GM12878 (cell line): ENCODE data around the gene NLRP6. TPM values are rescaled to one million over a fixed set of nuclear protein-coding genes. Genes with fewer than 3 reads are reported as not detected.

ENCODE experiments used
- ATAC-seq: fragments of 200-7000 bp; cut with Tn5 transposase; 3 replicates; pipeline ENCODE4 v1.9.1; 2020; ENCODE audit warnings: mild to moderate bottlenecking, moderate library complexity
- BruUV-seq: library from RNA; stranded (reverse); fragments of 400-500 nt; replicated peaks from 2 replicates; lab custom pipeline; 2021; lab: Mats Ljungman, UMichigan
- CTCF ChIA-PET: fragments of 300-600 bp; sonication (Branson Sonifier 250); formaldehyde crosslinking; extraction: SDS; loops from one replicate; lab custom pipeline; 2021; ENCODE audit warnings: inconsistent platforms; lab: Yijun Ruan, JAX
- POLR2A ChIA-PET: fragments of 350-600 bp; formaldehyde crosslinking; extraction: SDS; loops from one replicate; lab custom pipeline; 2021; ENCODE audit warnings: inconsistent platforms; lab: Charles Lee
- RAD21 ChIA-PET: fragments of 300-600 bp; sonication (Branson Sonifier 250); formaldehyde crosslinking; loops from one replicate; lab custom pipeline; 2023; ENCODE audit warnings: antibody characterized with exemption; ENCODE audit not compliant: unreplicated experiment; lab: Charles Lee
- SMC1A ChIA-PET: fragments of 300-600 bp; sonication (Branson Sonifier 250); formaldehyde crosslinking; loops from one replicate; lab custom pipeline; 2023; ENCODE audit not compliant: unreplicated experiment, uncharacterized antibody; lab: Charles Lee
- DNase-seq: peaks from one replicate; pipeline ENCODE4 v3.0.0-alpha.2; 2011; ENCODE audit warnings: low read depth, low spot score
- FAIRE-seq: peaks from 3 replicates; lab custom pipeline; 2011; peaks lifted over from hg19 to GRCh38; lab: Jason Lieb, UNC
- H2AFZ ChIP-seq: 2 replicates; pipeline ENCODE4 v1.6.0; 2011; ENCODE audit warnings: low read depth, low read length, control low read depth; ENCODE audit not compliant: control insufficient read depth
- H3K27ac ChIP-seq: 2 replicates; pipeline ENCODE4 v1.5.1; 2011; ENCODE audit warnings: control low read depth; ENCODE audit not compliant: control insufficient read depth, insufficient read depth
- H3K27me3 ChIP-seq, 2 experiments: replicated peaks in 1 of 2; 2 replicates each; pipeline versions ENCODE4 v1.6.0 to v1.6.1; 2011; ENCODE audit warnings: low read length in 1 of 2; ENCODE audit not compliant: control insufficient read depth in 2 of 2, insufficient read depth in 2 of 2
- H3K36me3 ChIP-seq, 2 experiments: 2 replicates each; pipeline ENCODE4 v1.5.1; 2011; ENCODE audit warnings: low read length in 1 of 2; ENCODE audit not compliant: control insufficient read depth in 2 of 2, insufficient read depth in 2 of 2
- H3K4me1 ChIP-seq: 2 replicates; pipeline ENCODE4 v1.6.1; 2011; ENCODE audit warnings: mild to moderate bottlenecking, low read length, moderate library complexity, mixed read lengths; ENCODE audit not compliant: control insufficient read depth, insufficient read depth
- H3K4me2 ChIP-seq: 2 replicates; pipeline ENCODE4 v1.6.0; 2011; ENCODE audit warnings: control low read depth; ENCODE audit not compliant: control insufficient read depth, insufficient read depth
- H3K4me3 ChIP-seq: fragments of 200-600 bp; sonication (generic); 2 replicates; pipeline ENCODE4 v1.5.1; 2016
- H3K79me2 ChIP-seq: 2 replicates; pipeline ENCODE4 v1.6.0; 2011; ENCODE audit warnings: low read length; ENCODE audit not compliant: control insufficient read depth, insufficient read depth
- H3K9ac ChIP-seq: 2 replicates; pipeline ENCODE4 v1.8.0; 2011; ENCODE audit warnings: low read length, control low read depth, mixed read lengths; ENCODE audit not compliant: control insufficient read depth, insufficient read depth
- H3K9me3 ChIP-seq: replicated peaks from 3 replicates; pipeline ENCODE4 v1.5.1; 2011; ENCODE audit warnings: mild to moderate bottlenecking, low read length; ENCODE audit not compliant: control insufficient read depth, insufficient read depth
- H4K20me1 ChIP-seq: 2 replicates; pipeline ENCODE4 v1.6.0; 2011; ENCODE audit not compliant: control insufficient read depth, insufficient read depth
- FOS ChIP-seq: IDR thresholded peaks from 3 replicates; pipeline ENCODE4 v1.6.1; 2011; ENCODE audit warnings: borderline replicate concordance; ENCODE audit not compliant: insufficient read length; ENCODE audit errors: extremely low read depth
- HDGF ChIP-seq: fragments of 450-650 bp; IDR thresholded peaks from 2 replicates; pipeline ENCODE4 v1.6.1; 2016; ENCODE audit warnings: antibody characterized with exemption
- MYC ChIP-seq: IDR thresholded peaks from 2 replicates; pipeline ENCODE4 v1.6.1; 2011; ENCODE audit warnings: mild to moderate bottlenecking, low read length, moderate library complexity, inconsistent platforms; ENCODE audit not compliant: insufficient read depth, insufficient replicate concordance, insufficient read length, severe bottlenecking
- NBN ChIP-seq: fragments of 450-650 bp; IDR thresholded peaks from 2 replicates; pipeline ENCODE4 v1.6.1; 2016
- POU2F2 ChIP-seq: IDR thresholded peaks from 3 replicates; pipeline ENCODE4 v1.6.1; 2011; ENCODE audit warnings: low read depth, mild to moderate bottlenecking, low read length, borderline replicate concordance
- RAD21 ChIP-seq: IDR thresholded peaks from 2 replicates; pipeline ENCODE4 v1.6.1; 2011; ENCODE audit warnings: mild to moderate bottlenecking, low read depth, low read length, moderate library complexity; ENCODE audit not compliant: insufficient read depth
- RELA ChIP-seq: fragments of 450-650 bp; IDR thresholded peaks from 2 replicates; pipeline ENCODE4 v1.8.0; 2014; ENCODE audit warnings: borderline replicate concordance; ENCODE audit not compliant: partially characterized antibody
- SMC3 ChIP-seq: IDR thresholded peaks from 2 replicates; pipeline ENCODE4 v1.6.1; 2011; ENCODE audit warnings: low read length, improper control_type of control experiment, borderline replicate concordance
- TCF3 ChIP-seq: IDR thresholded peaks from 2 replicates; pipeline ENCODE4 v1.6.1; 2012; ENCODE audit warnings: low read depth, mild to moderate bottlenecking, low read length, borderline replicate concordance; ENCODE audit not compliant: insufficient read depth
- ZNF384 ChIP-seq: IDR thresholded peaks from 2 replicates; pipeline ENCODE4 v1.6.1; 2012; ENCODE audit warnings: low read depth, mild to moderate bottlenecking, low read length, improper control_type of control experiment, borderline replicate concordance
- WGBS: methylation state at CpG from one replicate; pipeline ENCODE4 v1.1.6; 2016; ENCODE audit warnings: low lambda C conversion rate; ENCODE audit not compliant: insufficient replicate concordance, insufficient coverage; ENCODE audit errors: missing lambda C conversion rate; 5-methylcytosine and 5-hydroxymethylcytosine counted together
- in situ Hi-C: fragments of 300-500 bp; cut with MboI; formaldehyde crosslinking; loops from 9 replicates; pipeline ENCODE4 v1.14.3; 2018; ENCODE audit warnings: mixed read lengths
- intact Hi-C: fragments of 100-400 bp; cut with micrococcal nuclease; formaldehyde crosslinking; loops from one replicate; pipeline ENCODE4 v1.14.2; 2022; ENCODE audit not compliant: unreplicated experiment
- polyA plus RNA-seq, 11 experiments: library from polyadenylated mRNA; depleted of rRNA in 4 of 11; unstranded in 6 of 11; stranded (reverse) in 5 of 11; fragments of >200 nt; fragmentation: Nextera tagmentation in 4 of 11; fragmentation: Illumina TruSeq in 1 of 11; extraction: Ambion mirVana in 4 of 11; extraction: Trizol in 1 of 11; gene quantifications; 1 replicate in 1 of 11; 2 replicates in 10 of 11; pipeline versions ENCODE4 v1.2.1 to v1.2.3, GENCODE V29; 2011 to 2016; ENCODE audit warnings: inconsistent platforms in 2 of 11, missing spikeins in 2 of 11, low read depth in 1 of 11
- total RNA-seq, 4 experiments: library from RNA; depleted of rRNA in 3 of 4; stranded (reverse); fragments of >200 nt in 3 of 4; fragmentation: Illumina TruSeq in 1 of 4; extraction: Trizol in 1 of 4; gene quantifications; 2 replicates each; pipeline versions ENCODE4 v1.2.1 to v1.2.3, GENCODE V29; 2013 to 2021
- TF ChIP-seq, protein P1 (sequence below), 3 experiments: IDR thresholded peaks in 2 of 3; conservative IDR thresholded peaks in 1 of 3; 2 replicates each; pipeline ENCODE4 v1.5.1; 2011; ENCODE audit warnings: low read depth in 3 of 3, low read length in 3 of 3, mild to moderate bottlenecking in 3 of 3, control low read depth in 2 of 3, moderate library complexity in 2 of 3, inconsistent platforms in 1 of 3, mixed read lengths in 1 of 3; ENCODE audit not compliant: control insufficient read depth in 2 of 3, insufficient read depth in 1 of 3; ENCODE audit errors: extremely low read depth in 1 of 3
- TF ChIP-seq, protein P2 (sequence below): fragments of 450-650 bp; IDR thresholded peaks from 2 replicates; pipeline ENCODE4 v1.6.1; 2016; ENCODE audit warnings: mild to moderate bottlenecking

The NLRP6 gene
- total and polyA plus RNA-seq, 10 of the 15 experiments (the other 5 are each of a cell fraction or from before 2014, with no cell fraction given), result 0.03 to 0.11 TPM; not detected in 8

DNA sequence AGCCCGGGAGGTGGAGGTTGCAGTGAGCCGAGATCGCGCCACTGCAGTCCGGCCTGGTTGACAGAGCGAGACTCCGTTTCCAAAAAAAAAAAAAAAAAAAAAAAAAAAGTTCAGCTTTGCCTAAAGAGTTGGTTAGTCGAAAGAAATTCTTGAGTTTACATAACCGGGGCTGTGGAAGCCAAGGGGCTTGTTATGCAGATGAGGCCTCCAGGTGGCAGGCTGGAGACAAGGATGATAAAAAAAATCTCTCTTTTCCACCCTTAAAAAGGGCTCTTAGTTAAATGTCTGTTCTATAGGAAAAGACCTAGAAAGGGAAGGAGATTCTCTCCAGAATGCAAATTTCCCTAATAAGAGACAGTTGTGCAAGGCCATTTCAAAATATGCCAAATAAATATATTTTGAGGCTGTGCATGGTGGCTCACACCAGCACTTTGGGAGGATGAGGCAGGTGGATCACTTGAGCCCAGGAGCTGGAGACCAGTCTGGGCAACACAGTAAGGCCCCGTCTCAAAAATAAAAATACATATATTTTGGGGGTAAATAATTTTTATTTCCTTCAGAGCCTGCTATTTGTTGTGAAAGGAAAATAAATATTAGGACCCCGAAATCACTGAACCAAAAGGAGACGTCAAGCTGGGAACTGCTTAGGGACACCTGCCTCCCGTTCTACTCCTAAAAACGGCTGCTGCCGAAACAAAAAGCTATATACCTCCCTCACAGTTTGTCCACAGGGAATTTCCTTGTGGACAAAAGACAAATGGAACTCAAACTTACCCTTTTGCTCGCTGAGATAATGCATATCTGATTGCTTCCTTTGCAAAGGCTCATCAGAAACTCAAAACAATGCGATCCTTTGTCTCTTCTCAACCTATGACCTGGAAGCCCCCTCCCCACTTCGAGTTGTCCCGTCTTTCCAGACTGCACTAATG is 27.0 kb downstream of the NLRP6 start:
- RAD21 ChIA-PET, result interaction anchor here (0.8 to 2.4 kb wide), 9 partner anchors 10 to 69 kb away, joined by 3 to 19 read pairs (median 5); partner anchors contain the start of genes PSMD13 and SIRT3
- 0 out of 3 replicates have a peak, but pooled peaks have one; percentile 12 for ATAC-seq
- 0 out of 2 replicates have a peak, but pooled peaks have one; percentile 37 for TF ChIP-seq NBN
- TF ChIP-seq RELA, result no peak
- TF ChIP-seq POU2F2, result no peak
- TF ChIP-seq, protein P1, sequence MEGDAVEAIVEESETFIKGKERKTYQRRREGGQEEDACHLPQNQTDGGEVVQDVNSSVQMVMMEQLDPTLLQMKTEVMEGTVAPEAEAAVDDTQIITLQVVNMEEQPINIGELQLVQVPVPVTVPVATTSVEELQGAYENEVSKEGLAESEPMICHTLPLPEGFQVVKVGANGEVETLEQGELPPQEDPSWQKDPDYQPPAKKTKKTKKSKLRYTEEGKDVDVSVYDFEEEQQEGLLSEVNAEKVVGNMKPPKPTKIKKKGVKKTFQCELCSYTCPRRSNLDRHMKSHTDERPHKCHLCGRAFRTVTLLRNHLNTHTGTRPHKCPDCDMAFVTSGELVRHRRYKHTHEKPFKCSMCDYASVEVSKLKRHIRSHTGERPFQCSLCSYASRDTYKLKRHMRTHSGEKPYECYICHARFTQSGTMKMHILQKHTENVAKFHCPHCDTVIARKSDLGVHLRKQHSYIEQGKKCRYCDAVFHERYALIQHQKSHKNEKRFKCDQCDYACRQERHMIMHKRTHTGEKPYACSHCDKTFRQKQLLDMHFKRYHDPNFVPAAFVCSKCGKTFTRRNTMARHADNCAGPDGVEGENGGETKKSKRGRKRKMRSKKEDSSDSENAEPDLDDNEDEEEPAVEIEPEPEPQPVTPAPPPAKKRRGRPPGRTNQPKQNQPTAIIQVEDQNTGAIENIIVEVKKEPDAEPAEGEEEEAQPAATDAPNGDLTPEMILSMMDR (IDR thresholded peaks at IDR 0.05 in 2 of 3, conservative IDR thresholded peaks at IDR 0.05 in 1 of 3; ENCODE audit: control insufficient read depth in 2 of 3, extremely low read depth in 1 of 3, insufficient read depth in 1 of 3, low read depth in 3 of 3, low read length in 3 of 3), result peak; percentile 66 to 67 (median 66)
- TF ChIP-seq MYC, result no peak
- peak; percentile 88 for TF ChIP-seq ZNF384
- TF ChIP-seq SMC3, result peak; percentile 79
- TF ChIP-seq RAD21, result peak; percentile 69
- no peak for TF ChIP-seq FOS
- TF ChIP-seq TCF3, result no peak
- no peak for TF ChIP-seq HDGF
- TF ChIP-seq, protein P2, sequence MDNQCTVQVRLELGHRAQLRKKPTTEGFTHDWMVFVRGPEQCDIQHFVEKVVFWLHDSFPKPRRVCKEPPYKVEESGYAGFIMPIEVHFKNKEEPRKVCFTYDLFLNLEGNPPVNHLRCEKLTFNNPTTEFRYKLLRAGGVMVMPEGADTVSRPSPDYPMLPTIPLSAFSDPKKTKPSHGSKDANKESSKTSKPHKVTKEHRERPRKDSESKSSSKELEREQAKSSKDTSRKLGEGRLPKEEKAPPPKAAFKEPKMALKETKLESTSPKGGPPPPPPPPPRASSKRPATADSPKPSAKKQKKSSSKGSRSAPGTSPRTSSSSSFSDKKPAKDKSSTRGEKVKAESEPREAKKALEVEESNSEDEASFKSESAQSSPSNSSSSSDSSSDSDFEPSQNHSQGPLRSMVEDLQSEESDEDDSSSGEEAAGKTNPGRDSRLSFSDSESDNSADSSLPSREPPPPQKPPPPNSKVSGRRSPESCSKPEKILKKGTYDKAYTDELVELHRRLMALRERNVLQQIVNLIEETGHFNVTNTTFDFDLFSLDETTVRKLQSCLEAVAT, result 0 out of 2 replicates have a peak, but pooled peaks have one; percentile 49
- Histone ChIP-seq H3K36me3 (no peaks in the 10 kb centered on the region), H4K20me1 (no peaks in the 10 kb centered on the region), H3K4me3 (no peak overlapping the region), H3K27ac (no peak overlapping the region), H3K79me2 (peaks cover 22% of the 10 kb centered on the region), H3K4me2 (no peak overlapping the region), H3K27me3 (no peaks in the 10 kb centered on the region), H3K4me1 (peaks cover 20% of the 10 kb centered on the region), H3K9me3 (no peaks in the 10 kb centered on the region), H2AFZ (no peak overlapping the region), H3K9ac (no peak overlapping the region)
- SMC1A ChIA-PET, result interaction anchor here (0.8 to 3.3 kb wide), 14 partner anchors 10 to 68 kb away, joined by 3 to 20 read pairs (median 4); partner anchors contain the start of gene PSMD13
- CTCF ChIA-PET, result interaction anchor here (0.6 to 4.5 kb wide), 18 partner anchors 12 to 206 kb away, joined by 3 to 33 read pairs (median 6); partner anchors contain the start of genes BET1L, PGGHG, PSMD13 and RIC8A
- intact Hi-C loops, result loop anchor here (5.0 to 10.0 kb wide), 2 partner anchors 98 to 140 kb away; partner anchors contain the start of genes ANO9, BET1L and RIC8A
- POLR2A ChIA-PET, result interaction anchor here (0.6 to 2.8 kb wide), 4 partner anchors 22 to 54 kb away, joined by 3 to 12 read pairs (median 6); no protein-coding TSS in a partner anchor
- FAIRE-seq, result no peak
- in situ Hi-C loops, result no loop called here
- WGBS, result 33% methylated on average over 18 of the region's 19 CpGs
- DNase-seq, result no peak
- no TSS peak for BruUV-seq
